ENCODE data around the gene MAGI2.

The MAGI2 gene

DNA sequence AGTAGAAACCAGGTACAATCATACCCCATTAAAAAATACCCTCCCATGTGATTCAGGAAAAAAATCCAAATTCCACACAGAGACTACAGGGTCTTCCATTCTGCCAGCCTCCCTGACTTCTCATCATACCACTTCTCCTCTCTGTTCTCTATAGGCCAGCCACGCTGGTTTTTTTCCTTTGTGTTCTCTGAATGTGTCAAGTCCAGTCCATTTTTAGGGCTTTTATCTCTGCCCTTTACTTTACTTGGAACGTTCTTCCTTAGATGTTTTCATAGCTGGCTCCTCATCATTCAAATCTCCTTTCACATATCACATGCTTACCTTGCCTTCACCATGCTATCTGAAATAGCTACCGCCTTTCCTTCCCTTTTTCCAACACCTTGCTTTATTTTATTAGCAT, 1057.3 kb downstream of the MAGI2 start:
- Histone ChIP-seq H4K20me1 (ENCODE audit: insufficient read depth, low read length) (no peaks in the 10 kb centered on the region), H3K9me3 (ENCODE audit: insufficient read depth, low read length, severe bottlenecking) (no peaks in the 10 kb centered on the region), H3K27ac (ENCODE audit: low read length) (no peak overlapping the region), H3K36me3 (ENCODE audit: insufficient read depth, low read length) (no peaks in the 10 kb centered on the region), H3K9ac (ENCODE audit: low read depth, low read length) (no peak overlapping the region), H3K4me1 (ENCODE audit: insufficient read depth, low read length) (no peaks in the 10 kb centered on the region), H3K27me3 (ENCODE audit: insufficient read depth, low read length, poor library complexity) (peaks cover 22% of the 10 kb centered on the region), H3K4me3 (ENCODE audit: low read depth in 1 of 2, low read length in 2 of 2) (no peak overlapping the region), H3K4me2 (ENCODE audit: insufficient read depth, low read length) (no peak overlapping the region), H2AFZ (ENCODE audit: low read depth, low read length) (no peak overlapping the region), H3K79me2 (ENCODE audit: insufficient read depth, low read length) (no peaks in the 10 kb centered on the region)
- ATAC-seq (ENCODE audit: insufficient read depth, low read depth) (no peak), DNase-seq (no peak)
- TF ChIP-seq, protein P1, sequence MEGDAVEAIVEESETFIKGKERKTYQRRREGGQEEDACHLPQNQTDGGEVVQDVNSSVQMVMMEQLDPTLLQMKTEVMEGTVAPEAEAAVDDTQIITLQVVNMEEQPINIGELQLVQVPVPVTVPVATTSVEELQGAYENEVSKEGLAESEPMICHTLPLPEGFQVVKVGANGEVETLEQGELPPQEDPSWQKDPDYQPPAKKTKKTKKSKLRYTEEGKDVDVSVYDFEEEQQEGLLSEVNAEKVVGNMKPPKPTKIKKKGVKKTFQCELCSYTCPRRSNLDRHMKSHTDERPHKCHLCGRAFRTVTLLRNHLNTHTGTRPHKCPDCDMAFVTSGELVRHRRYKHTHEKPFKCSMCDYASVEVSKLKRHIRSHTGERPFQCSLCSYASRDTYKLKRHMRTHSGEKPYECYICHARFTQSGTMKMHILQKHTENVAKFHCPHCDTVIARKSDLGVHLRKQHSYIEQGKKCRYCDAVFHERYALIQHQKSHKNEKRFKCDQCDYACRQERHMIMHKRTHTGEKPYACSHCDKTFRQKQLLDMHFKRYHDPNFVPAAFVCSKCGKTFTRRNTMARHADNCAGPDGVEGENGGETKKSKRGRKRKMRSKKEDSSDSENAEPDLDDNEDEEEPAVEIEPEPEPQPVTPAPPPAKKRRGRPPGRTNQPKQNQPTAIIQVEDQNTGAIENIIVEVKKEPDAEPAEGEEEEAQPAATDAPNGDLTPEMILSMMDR (IDR thresholded peaks at IDR 0.05; ENCODE audit: borderline replicate concordance, extremely low read depth, low read length, poor library complexity, severe bottlenecking) = no peak
- no peak for TF ChIP-seq EZH2 (IDR thresholded peaks at IDR 0.05; ENCODE audit: borderline replicate concordance, low read depth, low read length, severe bottlenecking)

DNA sequence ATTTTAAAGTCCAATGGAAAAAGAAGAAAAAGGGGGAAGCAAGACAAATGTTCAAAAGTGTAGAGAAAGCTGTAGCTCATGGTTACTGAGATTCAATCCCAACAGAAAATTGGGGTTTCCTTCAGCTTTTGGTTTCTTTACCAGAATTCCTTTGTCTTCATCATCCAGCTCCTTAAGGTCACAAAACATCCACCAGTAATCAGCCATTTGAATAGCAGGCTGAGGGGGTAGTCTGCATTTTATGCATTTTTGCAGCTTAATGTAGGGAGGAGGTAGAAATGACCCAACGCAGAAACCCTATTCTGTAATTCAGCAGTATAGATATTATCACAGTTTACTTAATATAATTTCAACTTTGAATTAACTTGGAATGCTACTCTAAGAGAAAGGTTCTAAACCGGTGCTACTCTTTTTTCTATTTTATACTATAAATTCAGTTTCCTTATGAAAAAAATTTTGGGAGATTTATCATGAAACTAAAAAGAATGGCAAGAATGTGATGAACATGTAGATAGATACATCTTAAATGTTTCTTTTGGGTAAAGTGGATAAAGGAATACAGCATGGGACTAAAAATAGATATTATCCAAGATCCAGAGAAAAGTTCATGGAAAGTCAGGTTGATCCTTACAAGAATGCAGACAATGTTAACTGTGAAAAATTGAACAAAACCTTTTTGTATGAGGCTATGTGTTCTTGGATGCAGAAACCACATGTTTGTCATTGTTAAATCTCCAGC, 1058.0 kb downstream of the MAGI2 start:
- ATAC-seq (ENCODE audit: insufficient read depth, low read depth) (no peak), DNase-seq (no peak)
- no peaks in the 10 kb centered on the region for H3K9me3 ChIP-seq (ENCODE audit: insufficient read depth, low read length, severe bottlenecking)
- no peaks in the 10 kb centered on the region for H4K20me1 ChIP-seq (ENCODE audit: insufficient read depth, low read length)
- H2AFZ ChIP-seq (ENCODE audit: low read depth, low read length) = no peak overlapping the region
- no peaks in the 10 kb centered on the region for H3K4me1 ChIP-seq (ENCODE audit: insufficient read depth, low read length)
- no peaks in the 10 kb centered on the region for H3K36me3 ChIP-seq (ENCODE audit: insufficient read depth, low read length)
- H3K4me2 ChIP-seq (ENCODE audit: insufficient read depth, low read length) = no peak overlapping the region
- no peaks in the 10 kb centered on the region for H3K79me2 ChIP-seq (ENCODE audit: insufficient read depth, low read length)
- no peak overlapping the region for H3K27ac ChIP-seq (ENCODE audit: low read length)
- peaks cover 22% of the 10 kb centered on the region for H3K27me3 ChIP-seq (ENCODE audit: insufficient read depth, low read length, poor library complexity)
- H3K9ac ChIP-seq (ENCODE audit: low read depth, low read length) = no peak overlapping the region
- H3K4me3 ChIP-seq (ENCODE audit: low read depth in 1 of 2, low read length in 2 of 2) = no peak overlapping the region
- TF ChIP-seq EZH2 (IDR thresholded peaks at IDR 0.05; ENCODE audit: borderline replicate concordance, low read depth, low read length, severe bottlenecking) = no peak
- TF ChIP-seq, protein P1 (IDR thresholded peaks at IDR 0.05; ENCODE audit: borderline replicate concordance, extremely low read depth, low read length, poor library complexity, severe bottlenecking) = no peak

- no peaks in the 10 kb centered on the region for H3K27me3 ChIP-seq (ENCODE audit: insufficient read depth, low read length, poor library complexity)
- no peak overlapping the region for H3K4me2 ChIP-seq (ENCODE audit: insufficient read depth, low read length)
- DNase-seq (no peak), ATAC-seq (ENCODE audit: insufficient read depth, low read depth) (no peak)
- H3K4me1 ChIP-seq (ENCODE audit: insufficient read depth, low read length) = no peaks in the 10 kb centered on the region
- H3K79me2 ChIP-seq (ENCODE audit: insufficient read depth, low read length) = no peaks in the 10 kb centered on the region
- TF ChIP-seq, protein P1 (IDR thresholded peaks at IDR 0.05; ENCODE audit: borderline replicate concordance, extremely low read depth, low read length, poor library complexity, severe bottlenecking) = no peak
- no peak for TF ChIP-seq EZH2 (IDR thresholded peaks at IDR 0.05; ENCODE audit: borderline replicate concordance, low read depth, low read length, severe bottlenecking)
- no peaks in the 10 kb centered on the region for H3K9me3 ChIP-seq (ENCODE audit: insufficient read depth, low read length, severe bottlenecking)
- H3K36me3 ChIP-seq (ENCODE audit: insufficient read depth, low read length) = no peaks in the 10 kb centered on the region
- no peak overlapping the region for H3K9ac ChIP-seq (ENCODE audit: low read depth, low read length)
- H4K20me1 ChIP-seq (ENCODE audit: insufficient read depth, low read length) = no peaks in the 10 kb centered on the region
- H3K27ac ChIP-seq (ENCODE audit: low read length) = no peak overlapping the region
- no peak overlapping the region for H3K4me3 ChIP-seq (ENCODE audit: low read depth in 1 of 2, low read length in 2 of 2)
- H2AFZ ChIP-seq (ENCODE audit: low read depth, low read length) = no peak overlapping the region
These were observed 1064.4 kb downstream of the MAGI2 start for GRCh38 chr7:78389022-78389421.

All from DND-41 (cell line).